Activated gamma-delta T cell (primary cell): ENCODE data around the gene GTF2A1L.

Experiments used
- DNase-seq: peaks from one replicate; lab custom pipeline; 2025; lab: John Stamatoyannopoulos, UW

Gene GTF2A1L

GRCh38 chr2:48707466-48707865 is 89.8 kb downstream of the GTF2A1L start:
- no peak for DNase-seq

DNA sequence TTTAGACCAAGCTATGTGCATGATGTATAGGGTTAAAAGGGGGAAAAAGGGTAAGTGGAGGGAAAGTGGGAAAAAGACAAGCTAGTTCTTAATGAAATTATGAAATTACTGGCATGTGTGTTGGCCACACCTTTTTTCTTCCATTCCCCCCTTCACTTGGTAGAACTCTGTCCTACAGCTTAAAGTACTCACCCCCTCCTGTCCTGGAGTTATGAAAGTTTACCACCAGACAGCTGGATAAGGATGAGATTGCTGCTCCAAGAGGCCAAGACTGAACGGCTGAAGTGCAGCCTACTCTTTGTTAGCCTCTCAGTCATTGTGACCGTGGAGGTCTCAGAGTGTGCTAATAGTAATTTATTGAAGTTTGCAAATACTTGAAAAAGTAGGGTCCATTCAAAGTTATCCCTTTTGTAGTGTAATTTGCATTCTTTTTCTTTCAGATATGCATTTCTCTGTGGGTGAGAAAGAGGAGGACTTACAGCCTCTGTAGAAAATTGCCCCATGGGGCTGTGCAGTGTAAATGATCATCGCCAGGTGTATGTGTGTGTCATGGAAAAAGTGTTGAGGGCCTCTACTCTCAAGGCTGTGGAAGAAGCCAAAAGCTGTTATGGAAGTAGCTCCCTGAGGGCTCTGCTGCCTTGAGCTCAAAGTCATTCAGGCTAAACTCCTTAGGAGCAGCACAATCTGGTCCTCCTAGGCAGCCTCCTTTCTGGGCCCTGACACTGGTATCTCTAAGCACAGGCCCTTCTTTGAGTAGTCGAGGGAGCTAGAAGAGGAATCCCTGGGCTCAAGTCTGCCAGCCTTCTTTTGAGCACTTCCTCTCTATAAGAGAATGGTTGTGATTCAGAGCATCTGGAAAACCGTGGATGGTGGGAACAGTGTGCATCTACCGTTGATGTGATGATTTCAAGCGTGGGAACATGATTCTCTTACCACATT is 91.7 kb downstream of the GTF2A1L start:
- DNase-seq: no peak

DNA sequence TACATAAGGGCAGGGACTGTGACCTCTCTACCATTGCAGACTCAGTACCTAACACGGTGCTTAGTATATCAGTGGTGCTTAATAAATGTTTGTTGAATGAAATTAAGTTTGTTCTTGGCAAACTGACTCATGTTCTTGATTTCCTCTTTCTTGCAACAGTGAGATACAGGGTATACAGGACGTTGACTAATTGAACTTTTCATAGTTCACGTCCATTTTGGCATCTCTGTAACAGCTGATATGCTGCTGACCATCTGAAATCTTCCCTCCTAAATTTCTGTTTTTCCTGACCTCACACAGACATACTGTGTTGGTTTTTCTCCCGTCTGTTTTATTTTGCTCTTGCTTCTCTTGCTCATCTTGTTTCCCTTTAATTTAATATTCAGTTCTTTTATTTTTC is 93.7 kb downstream of the GTF2A1L start:
- no peak for DNase-seq

- DNase-seq: no peak
Observed at GRCh38 chr2:48712151-48712550, 94.5 kb downstream of the GTF2A1L start.

GRCh38 chr2:48713647-48714046 is 96.0 kb downstream of the GTF2A1L start:
- no peak for DNase-seq

DNA sequence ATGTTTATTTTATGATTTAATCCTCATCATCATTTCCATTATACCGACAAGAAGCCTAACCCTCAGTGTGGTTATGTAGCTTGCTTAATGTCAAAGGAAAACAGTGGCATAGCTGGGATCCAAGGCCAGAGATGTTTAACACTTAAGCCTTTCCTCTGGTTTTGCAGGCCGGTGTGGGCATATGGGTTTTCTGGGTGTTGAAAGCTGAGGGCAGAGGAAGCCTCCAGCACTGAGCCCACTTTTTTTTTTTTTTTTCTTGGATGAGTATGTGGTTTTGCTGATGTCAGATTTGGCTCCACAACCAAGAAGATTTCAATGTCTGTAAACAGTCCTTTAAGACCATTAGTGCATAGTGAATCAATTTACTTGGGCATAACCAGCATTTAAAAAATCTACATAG is 96.6 kb downstream of the GTF2A1L start:
- DNase-seq: no peak

DNA sequence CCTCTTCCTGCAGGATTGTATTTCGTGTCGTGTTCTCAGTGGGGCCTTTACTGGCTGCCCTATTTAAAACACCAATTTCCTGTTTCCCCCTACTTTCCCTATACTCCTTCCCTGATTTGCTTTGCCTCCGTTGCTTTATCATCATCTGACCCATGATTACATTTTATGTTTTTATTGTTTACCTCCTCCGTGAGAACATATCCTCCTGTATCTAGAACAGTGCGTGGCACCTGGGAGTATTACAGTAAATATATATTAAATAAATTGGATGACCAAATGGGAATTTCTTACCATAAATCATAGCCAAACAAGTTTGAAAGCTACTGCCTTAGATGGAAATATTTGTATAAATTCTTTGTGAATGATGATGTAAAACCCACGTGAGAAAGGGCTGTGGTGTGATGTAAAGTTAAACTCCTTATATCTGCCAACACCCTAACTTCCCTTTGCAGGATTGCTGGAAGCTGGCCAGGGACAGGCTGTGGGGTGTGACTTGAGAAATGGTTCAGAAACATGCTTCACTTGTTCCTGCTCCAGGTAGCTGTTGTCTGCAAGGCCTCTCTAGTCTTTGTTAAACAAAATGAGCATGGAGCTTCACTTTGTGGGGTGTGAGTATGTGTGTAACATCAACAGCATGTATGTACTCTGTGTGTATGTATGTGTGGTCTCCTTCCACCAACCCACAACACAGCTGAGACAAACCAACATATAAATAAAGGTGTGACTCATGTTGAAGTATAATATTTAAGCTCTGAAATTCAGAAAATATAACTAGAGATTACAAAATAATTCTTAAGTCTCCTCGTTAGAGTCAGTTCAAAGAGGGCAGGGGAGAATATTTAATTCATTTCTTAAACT is 97.6 kb downstream of the GTF2A1L start:
- DNase-seq: no peak

GRCh38 chr2:48715956-48716355 is 98.3 kb downstream of the GTF2A1L start:
- DNase-seq: no peak

DNA sequence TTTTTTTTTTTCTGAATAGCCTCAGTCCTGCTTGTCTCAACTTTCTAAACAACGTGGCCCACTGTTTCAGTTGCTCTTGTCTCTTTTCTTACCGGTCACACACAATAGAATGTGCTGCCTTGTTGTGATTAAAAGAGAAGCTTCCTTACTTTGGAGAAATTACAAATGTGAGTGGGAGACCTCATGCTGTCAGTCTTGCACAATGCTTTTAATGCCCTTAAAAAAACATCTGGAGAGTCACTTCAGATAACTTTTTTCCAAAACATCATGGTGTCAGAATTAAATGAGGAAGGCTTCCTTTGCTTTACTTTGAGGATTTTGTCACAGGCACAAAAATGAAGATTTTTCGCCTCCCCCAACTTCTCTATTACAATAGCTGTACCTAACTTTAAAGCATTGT is 100.2 kb downstream of the GTF2A1L start:
- no peak for DNase-seq

DNA sequence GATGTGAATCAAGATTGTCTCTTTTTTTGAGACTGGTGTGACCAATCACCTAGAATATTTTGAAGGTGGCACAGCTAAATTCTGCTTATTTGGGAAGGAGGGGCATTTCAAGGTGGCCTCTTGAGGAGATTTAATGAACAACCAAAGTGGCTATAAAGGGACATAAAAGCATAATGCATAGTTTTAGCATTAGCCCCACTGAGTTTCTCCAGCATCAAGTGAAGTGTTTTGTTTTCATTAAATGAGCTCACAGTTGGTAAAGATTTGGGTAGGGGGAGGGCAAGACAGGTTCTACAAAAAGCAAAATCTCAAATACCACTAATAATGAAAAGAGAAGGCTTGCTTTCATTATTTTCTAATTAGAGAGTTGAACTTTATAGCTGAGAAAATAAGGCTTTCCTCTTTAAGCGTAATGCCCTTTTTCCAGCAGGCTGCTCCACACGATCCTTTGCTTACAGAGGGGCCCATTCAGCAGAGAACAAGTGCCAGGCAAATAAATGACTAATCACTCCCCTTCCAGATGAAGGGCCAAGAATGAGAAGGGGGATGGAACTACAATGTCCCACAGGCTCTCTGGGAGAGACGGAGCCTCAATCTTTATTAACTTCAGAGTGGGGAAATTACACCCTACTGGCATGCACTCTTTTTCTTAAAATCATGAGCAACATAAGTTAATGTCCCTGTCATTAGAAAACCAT is 102.0 kb downstream of the GTF2A1L start:
- no peak for DNase-seq

- DNase-seq: no peak
Observed at GRCh38 chr2:48721158-48721557, 103.5 kb downstream of the GTF2A1L start.

GRCh38 chr2:48722391-48722790 is 104.7 kb downstream of the GTF2A1L start:
- DNase-seq: no peak

GRCh38 chr2:48723129-48723528 is 105.5 kb downstream of the GTF2A1L start:
- DNase-seq: no peak

- DNase-seq: no peak
Observed at GRCh38 chr2:48724278-48724677, 106.6 kb downstream of the GTF2A1L start.

DNA sequence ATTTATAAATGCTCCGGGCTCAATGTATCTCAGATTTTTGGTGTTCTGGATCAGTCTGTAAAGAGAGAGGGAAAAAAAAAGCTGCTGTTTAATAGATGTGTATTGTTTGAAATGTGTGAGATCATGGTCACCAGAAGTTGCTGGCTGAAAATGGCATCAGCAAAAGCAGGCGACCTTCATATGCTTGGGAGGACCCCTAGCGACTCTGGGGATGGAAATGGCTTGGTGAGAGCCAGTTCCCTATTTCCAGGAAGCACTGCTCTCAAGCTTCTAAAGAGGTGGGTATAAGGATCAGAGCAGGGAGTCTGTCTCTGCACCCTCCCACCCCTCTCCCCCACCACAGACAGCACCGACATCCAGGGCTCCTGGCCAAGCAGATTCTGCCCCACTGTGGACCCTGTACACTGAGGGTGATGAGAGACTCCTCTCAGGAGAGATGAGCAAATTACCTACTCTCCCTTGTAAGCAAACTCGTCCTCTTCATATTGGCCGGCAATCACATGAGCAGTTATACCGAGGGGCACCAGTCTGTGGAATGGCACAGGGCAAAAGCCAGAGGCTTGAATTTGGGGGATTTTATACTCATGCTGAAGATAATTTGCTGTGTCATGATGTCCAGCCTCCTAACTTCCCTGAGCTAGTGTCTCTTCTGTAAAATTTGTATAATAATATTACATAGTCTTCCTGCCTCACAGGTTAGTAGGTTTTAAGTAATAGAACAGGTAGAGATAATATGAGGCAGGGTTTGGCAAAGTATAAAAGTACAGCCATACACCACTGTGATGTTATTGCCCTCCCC is 108.2 kb downstream of the GTF2A1L start:
- DNase-seq: no peak

DNA sequence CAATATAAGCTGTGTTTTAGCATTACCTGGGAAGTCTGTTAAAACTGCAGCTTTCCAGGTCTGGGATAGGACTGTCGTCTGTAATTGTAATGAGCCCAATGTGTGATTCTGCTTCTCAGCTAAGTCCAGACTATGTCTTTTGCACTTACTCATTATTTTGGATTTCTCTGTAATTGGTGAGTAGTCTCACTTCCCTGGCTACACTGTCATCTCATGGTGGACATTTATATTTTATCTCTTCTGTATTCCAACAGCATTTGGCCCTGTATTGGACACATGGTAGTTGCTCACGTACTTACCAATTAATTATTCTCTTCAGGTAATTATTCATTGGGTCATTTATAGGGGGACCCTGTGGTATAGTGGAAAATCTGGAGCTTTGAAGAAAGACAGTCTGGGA is 109.9 kb downstream of the GTF2A1L start:
- no peak for DNase-seq

DNA sequence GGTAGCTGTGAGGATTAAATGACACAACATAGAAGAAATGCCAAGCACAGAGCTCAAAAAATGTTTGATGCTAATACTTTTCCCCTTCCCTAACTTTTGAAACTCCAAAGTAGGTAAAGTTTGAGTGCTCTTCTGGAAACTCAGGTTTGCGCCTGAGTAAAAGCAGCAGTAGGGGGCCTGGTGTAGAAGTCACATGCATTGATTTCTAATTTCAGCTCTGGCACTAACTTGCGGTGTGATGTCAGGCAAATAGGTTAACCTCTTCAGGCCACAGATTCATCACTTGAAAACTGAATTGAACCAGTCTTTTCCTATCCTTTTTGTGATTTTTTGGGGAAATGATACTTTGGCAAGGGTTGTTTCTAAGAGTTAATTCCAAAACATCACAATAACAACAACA is 110.6 kb downstream of the GTF2A1L start:
- DNase-seq: no peak

DNA sequence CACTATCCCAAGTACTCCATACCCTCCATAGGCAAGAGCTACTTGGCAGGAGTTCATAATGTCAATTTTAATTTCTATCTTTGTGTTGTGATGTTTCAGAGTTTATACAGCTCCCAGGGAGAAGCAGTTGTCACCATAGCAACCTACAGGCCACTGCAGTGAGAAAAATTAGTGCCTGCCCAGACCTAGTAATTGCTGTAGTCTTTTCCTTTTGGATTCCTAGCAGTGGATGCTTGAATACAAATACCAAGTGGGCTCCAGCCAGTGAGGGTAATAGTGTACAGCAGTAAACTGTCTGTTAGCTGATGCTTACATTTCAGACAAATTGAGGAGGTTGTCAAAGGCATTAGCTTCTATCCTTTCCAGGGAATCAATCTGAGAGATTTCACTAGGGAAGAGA is 111.2 kb downstream of the GTF2A1L start:
- no peak for DNase-seq
